OCI-LY7 (cell line): ENCODE data around the gene FRMPD4. TPM values are rescaled to one million over a fixed set of nuclear protein-coding genes. Genes with fewer than 3 reads are reported as not detected.

Experiments
- BruUV-seq: library from RNA; stranded (reverse); fragments of 400-500 nt; replicated peaks from 2 replicates; lab custom pipeline; 2021; lab: Mats Ljungman, UMichigan
- CTCF ChIA-PET: fragments of 300-600 bp; sonication (Branson Sonifier 250); formaldehyde crosslinking; loops from one replicate; lab custom pipeline; 2022; ENCODE audit warnings: antibody characterized with exemption; ENCODE audit not compliant: unreplicated experiment; lab: Charles Lee
- POLR2A ChIA-PET: fragments of 300-600 bp; sonication (Branson Sonifier 250); formaldehyde crosslinking; loops from one replicate; lab custom pipeline; 2022; ENCODE audit warnings: antibody characterized with exemption; lab: Charles Lee
- DNase-seq: peaks from one replicate; pipeline ENCODE4 v3.0.0-alpha.2; 2015; ENCODE audit warnings: low spot score
- H2AFZ ChIP-seq: fragments of 200-600 bp; sonication (generic), shearing (Covaris generic); 2 replicates; pipeline ENCODE4 v1.6.1; 2014; ENCODE audit warnings: mild to moderate bottlenecking, antibody characterized with exemption, low read length, moderate library complexity
- H3K27ac ChIP-seq: fragments of 200-600 bp; sonication (generic); 2 replicates; pipeline ENCODE4 v1.5.1; 2014; ENCODE audit warnings: mixed run types, low read depth, mild to moderate bottlenecking, moderate library complexity, low read length, inconsistent platforms; ENCODE audit not compliant: poor library complexity, severe bottlenecking
- H3K36me3 ChIP-seq: fragments of 200-600 bp; sonication (generic); 2 replicates; pipeline ENCODE4 v1.6.1; 2014; ENCODE audit warnings: mild to moderate bottlenecking, antibody characterized with exemption, low read length, moderate library complexity, mixed read lengths; ENCODE audit not compliant: insufficient read depth
- H3K4me1 ChIP-seq: fragments of 200-600 bp; sonication (generic); 2 replicates; pipeline ENCODE4 v1.5.1; 2014; ENCODE audit warnings: mild to moderate bottlenecking, low read length; ENCODE audit not compliant: insufficient read depth, poor library complexity, severe bottlenecking
- H3K4me2 ChIP-seq: fragments of 200-600 bp; sonication (generic); 2 replicates; pipeline ENCODE4 v1.6.1; 2014; ENCODE audit warnings: mild to moderate bottlenecking, low read length
- H3K4me3 ChIP-seq: fragments of 200-600 bp; sonication (generic); 2 replicates; pipeline ENCODE4 v1.5.1; 2014; ENCODE audit warnings: mild to moderate bottlenecking, low read depth, low read length; ENCODE audit not compliant: poor library complexity, severe bottlenecking
- H3K79me2 ChIP-seq: fragments of 200-600 bp; sonication (generic); 2 replicates; pipeline ENCODE4 v1.6.1; 2016; ENCODE audit warnings: low read depth, mild to moderate bottlenecking, low read length, moderate library complexity, mixed read lengths; ENCODE audit not compliant: insufficient read depth
- H3K9me2 ChIP-seq: fragments of 200-600 bp; sonication (generic); 2 replicates; pipeline ENCODE4 v1.6.1; 2016; ENCODE audit warnings: mild to moderate bottlenecking, low read length, mixed read lengths; ENCODE audit not compliant: insufficient read depth
- H3K9me3 ChIP-seq: fragments of 200-600 bp; sonication (generic); 2 replicates; pipeline ENCODE4 v1.6.1; 2014; ENCODE audit warnings: mild to moderate bottlenecking, mixed run types, low read length, mixed read lengths
- H4K20me1 ChIP-seq: fragments of 200-600 bp; sonication (generic); 2 replicates; pipeline ENCODE4 v1.6.1; 2014; ENCODE audit warnings: mild to moderate bottlenecking, antibody characterized with exemption, low read length, moderate library complexity, mixed read lengths; ENCODE audit not compliant: insufficient read depth
- CTCF ChIP-seq: fragments of 200-600 bp; sonication (generic); conservative IDR thresholded peaks from 2 replicates; pipeline ENCODE4 v1.5.1; 2014; ENCODE audit warnings: mild to moderate bottlenecking, antibody characterized with exemption, low read length, moderate library complexity, mixed read lengths
- EZH2phosphoT487 ChIP-seq: fragments of 200-600 bp; sonication (generic); IDR thresholded peaks from 2 replicates; pipeline ENCODE4 v1.6.1; 2018; ENCODE audit warnings: low read depth, borderline replicate concordance, mild to moderate bottlenecking, mixed run types, antibody characterized with exemption, low read length, moderate library complexity, mixed read lengths
- intact Hi-C: fragments of 100-400 bp; cut with micrococcal nuclease; formaldehyde crosslinking; loops from one replicate; pipeline ENCODE4 v1.10.0; 2022; ENCODE audit not compliant: unreplicated experiment
- total RNA-seq, 2 experiments: library from RNA; depleted of rRNA in 1 of 2; stranded (reverse); fragments of >200 nt in 1 of 2; shearing (Covaris generic) in 1 of 2; gene quantifications; 2 replicates each; pipeline ENCODE4 v1.2.3, GENCODE V29; 2014 to 2022

Gene FRMPD4
- total RNA-seq, 2 experiments from 2014 or later, result not detected

GRCh38 chrX:12617241-12617640 is 479.0 kb downstream of the FRMPD4 start:
- Histone ChIP-seq H3K36me3 (no peaks in the 10 kb centered on the region), H4K20me1 (no peaks in the 10 kb centered on the region), H3K4me3 (no peak overlapping the region), H3K9me2 (no peaks in the 10 kb centered on the region), H3K4me2 (no peak overlapping the region), H3K4me1 (no peaks in the 10 kb centered on the region), H3K27ac (no peak overlapping the region), H3K9me3 (no peaks in the 10 kb centered on the region), H3K79me2 (no peaks in the 10 kb centered on the region), H2AFZ (no peak overlapping the region)
- POLR2A ChIA-PET, result interaction anchor here (0.6 kb wide), 3 partner anchors 17 to 96 kb away, joined by 3 read pairs; no protein-coding TSS in a partner anchor
- intact Hi-C loops, result no loop called here
- no peak for DNase-seq
- TF ChIP-seq CTCF (no peak), EZH2phosphoT487 (no peak)
- CTCF ChIA-PET, result no interaction called here
- no TSS peak for BruUV-seq

- Histone ChIP-seq H3K4me2 (no peak overlapping the region), H3K9me3 (no peaks in the 10 kb centered on the region), H4K20me1 (no peaks in the 10 kb centered on the region), H2AFZ (no peak overlapping the region), H3K79me2 (no peaks in the 10 kb centered on the region), H3K27ac (no peak overlapping the region), H3K4me1 (no peaks in the 10 kb centered on the region), H3K4me3 (no peak overlapping the region), H3K36me3 (no peaks in the 10 kb centered on the region), H3K9me2 (no peaks in the 10 kb centered on the region)
- BruUV-seq, result no TSS peak
- DNase-seq, result no peak
- intact Hi-C loops, result no loop called here
- CTCF ChIA-PET, result no interaction called here
- POLR2A ChIA-PET, result no interaction called here
- TF ChIP-seq CTCF, result no peak
- TF ChIP-seq EZH2phosphoT487, result no peak
Observed at GRCh38 chrX:12647230-12647629, 509.0 kb downstream of the FRMPD4 start.

- no peaks in the 10 kb centered on the region for H3K4me1 ChIP-seq
- no peaks in the 10 kb centered on the region for H4K20me1 ChIP-seq
- ChIA-PET CTCF (no interaction called here), POLR2A (no interaction called here)
- intact Hi-C loops, result no loop called here
- H3K36me3 ChIP-seq, result no peaks in the 10 kb centered on the region
- no peak overlapping the region for H3K27ac ChIP-seq
- no TSS peak for BruUV-seq
- no peaks in the 10 kb centered on the region for H3K9me2 ChIP-seq
- no peak overlapping the region for H3K4me3 ChIP-seq
- H3K9me3 ChIP-seq, result no peaks in the 10 kb centered on the region
- TF ChIP-seq EZH2phosphoT487, result no peak
- H3K4me2 ChIP-seq, result no peak overlapping the region
- DNase-seq, result no peak
- H2AFZ ChIP-seq, result no peak overlapping the region
- no peaks in the 10 kb centered on the region for H3K79me2 ChIP-seq
Observed at GRCh38 chrX:12648995-12649394, 510.7 kb downstream of the FRMPD4 start.
